ENCODE data around the gene PLAA.

Gene PLAA

DNA sequence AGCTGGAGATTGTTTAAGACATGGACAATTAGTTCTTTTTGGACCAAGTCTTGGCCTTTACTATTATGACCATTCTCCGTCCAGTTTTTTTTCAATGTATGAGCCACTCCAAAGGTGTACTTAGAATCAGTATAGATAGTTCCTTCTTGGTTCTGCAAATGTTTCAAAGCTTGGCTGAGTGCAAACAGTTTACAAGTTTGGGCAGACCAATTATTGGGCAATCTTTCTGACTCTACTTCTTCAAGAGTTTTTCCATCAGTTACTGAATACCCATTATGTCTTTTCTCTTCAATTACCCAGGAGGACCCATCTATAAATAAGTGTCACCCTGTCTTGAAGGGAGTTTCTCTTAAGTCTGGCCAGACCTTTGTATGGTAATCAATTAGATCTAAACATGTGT, 24.7 kb upstream of the PLAA start:
- no peak overlapping the region for H3K4me3 ChIP-seq (replicated peaks; ENCODE audit: low read depth, low read length)
- TF ChIP-seq, protein P1, sequence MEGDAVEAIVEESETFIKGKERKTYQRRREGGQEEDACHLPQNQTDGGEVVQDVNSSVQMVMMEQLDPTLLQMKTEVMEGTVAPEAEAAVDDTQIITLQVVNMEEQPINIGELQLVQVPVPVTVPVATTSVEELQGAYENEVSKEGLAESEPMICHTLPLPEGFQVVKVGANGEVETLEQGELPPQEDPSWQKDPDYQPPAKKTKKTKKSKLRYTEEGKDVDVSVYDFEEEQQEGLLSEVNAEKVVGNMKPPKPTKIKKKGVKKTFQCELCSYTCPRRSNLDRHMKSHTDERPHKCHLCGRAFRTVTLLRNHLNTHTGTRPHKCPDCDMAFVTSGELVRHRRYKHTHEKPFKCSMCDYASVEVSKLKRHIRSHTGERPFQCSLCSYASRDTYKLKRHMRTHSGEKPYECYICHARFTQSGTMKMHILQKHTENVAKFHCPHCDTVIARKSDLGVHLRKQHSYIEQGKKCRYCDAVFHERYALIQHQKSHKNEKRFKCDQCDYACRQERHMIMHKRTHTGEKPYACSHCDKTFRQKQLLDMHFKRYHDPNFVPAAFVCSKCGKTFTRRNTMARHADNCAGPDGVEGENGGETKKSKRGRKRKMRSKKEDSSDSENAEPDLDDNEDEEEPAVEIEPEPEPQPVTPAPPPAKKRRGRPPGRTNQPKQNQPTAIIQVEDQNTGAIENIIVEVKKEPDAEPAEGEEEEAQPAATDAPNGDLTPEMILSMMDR (IDR thresholded peaks at IDR 0.05; ENCODE audit: low read length, missing control alignments), result no peak
- no peak for DNase-seq (ENCODE audit: low read depth)

DNA sequence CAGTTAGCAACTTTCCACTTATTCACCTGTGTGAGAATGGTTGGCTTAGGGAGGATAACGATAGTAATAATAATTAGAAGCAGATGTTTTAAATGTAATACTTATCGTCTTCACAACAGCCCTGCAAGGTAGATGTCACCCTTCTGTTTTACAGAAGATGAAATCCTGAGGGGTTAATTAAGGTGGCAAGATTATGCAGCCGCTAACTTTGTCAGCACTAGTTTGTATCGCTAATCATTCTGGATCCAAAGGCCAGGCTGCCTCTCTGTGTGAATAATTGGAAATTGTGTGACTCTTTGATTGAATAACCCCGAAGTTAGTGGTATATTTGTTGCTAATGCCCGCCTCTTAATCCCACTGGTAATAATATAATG, 9.8 kb upstream of the PLAA start:
- TF ChIP-seq, protein P1 (IDR thresholded peaks at IDR 0.05; ENCODE audit: low read length, missing control alignments), result no peak
- peak overlapping the region; percentile 79 for H3K4me3 ChIP-seq (replicated peaks; ENCODE audit: low read depth, low read length)
- no peak for DNase-seq (ENCODE audit: low read depth)

DNA sequence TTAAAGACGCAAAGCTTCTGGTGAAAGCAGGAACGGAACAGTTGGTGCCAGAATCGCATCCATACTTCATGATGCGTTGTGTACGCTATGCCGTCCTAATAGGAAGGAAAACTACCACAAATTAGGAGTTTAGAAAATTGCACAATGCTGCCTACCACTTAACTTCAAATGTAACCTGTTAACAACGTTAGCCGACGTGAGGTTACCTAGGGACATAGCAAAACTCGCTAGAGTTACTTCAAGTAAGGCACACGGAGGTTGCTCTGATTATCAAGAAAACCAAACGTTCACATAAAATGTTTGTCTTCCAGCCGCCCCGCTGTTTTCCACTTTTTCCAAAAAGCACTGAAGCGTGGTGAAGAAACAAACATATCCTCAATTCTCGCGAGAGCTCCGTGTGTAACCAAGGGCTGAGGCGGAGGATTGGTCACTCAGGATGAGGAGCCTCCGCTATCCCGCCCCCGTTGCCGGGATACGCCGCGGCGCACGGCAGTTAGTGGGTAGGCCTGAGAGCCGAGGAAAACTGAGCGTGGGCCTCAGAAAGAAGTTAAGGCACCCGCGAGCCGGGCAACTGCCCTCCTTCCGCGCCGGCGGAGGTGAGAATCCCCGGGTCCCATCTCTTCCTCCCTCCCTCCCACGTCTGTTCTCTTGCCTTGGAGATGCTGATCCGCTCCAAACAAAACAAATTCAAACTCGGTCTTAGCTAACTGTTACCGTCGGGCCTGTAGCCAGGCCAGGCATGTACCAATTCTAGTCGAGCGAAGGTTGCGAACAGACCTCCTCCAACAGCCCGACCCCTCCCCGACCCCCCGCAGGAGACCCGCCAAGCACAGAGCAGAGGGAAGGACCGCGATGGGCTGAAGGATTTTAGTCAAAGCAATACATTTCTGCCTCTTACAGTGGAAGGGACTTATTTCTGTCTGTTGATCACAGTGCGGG, 9.1 kb upstream of the PLAA start, which contains the start of gene IFT74:
Gene IFT74 (plus strand): TSS at position 492 of the 939 bp plus-strand sequence. CDS start 5,556 bp downstream, outside the sequence.
- H3K4me3 ChIP-seq (replicated peaks; ENCODE audit: low read depth, low read length), result peak within 1 kb of the TSS; percentile 79
- peak; percentile 99 for DNase-seq (ENCODE audit: low read depth)
- TF ChIP-seq, protein P1 (IDR thresholded peaks at IDR 0.05; ENCODE audit: low read length, missing control alignments), result no peak

DNA sequence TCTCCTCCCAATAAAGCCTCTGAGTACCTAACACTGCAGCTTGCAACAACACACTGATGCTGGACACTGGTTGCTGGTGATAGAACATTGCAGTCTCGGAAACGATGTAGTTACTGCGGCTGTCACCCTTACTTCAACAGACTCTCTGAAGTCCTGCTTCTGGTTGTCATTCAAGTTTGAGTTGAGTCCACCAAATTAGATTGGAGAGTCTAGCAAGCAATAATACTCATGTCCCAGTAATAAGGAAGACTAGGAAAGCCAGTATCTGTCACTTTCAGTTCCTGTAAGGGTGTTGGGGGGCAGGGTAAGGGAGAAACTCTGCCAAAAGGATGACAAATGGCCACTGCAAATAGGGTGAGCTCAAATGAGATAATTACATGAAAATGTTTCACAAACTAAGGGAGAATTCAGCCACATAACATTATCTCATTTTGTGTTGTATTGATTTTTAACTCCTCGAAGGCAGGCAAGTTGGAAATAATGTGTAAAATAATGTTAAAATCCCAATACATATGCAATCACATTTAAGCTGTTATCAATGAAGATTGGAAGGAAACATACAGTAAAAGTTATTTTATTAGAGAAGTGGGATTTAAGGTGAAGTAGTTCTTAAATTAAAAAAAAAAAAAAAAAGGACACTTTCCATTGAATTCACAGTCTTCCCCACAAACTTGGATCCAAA, 8.3 kb upstream of the PLAA start:
- no peak for DNase-seq (ENCODE audit: low read depth)
- H3K4me3 ChIP-seq (replicated peaks; ENCODE audit: low read depth, low read length), result peak overlapping the region; percentile 79
- TF ChIP-seq, protein P1 (IDR thresholded peaks at IDR 0.05; ENCODE audit: low read length, missing control alignments), result no peak

DNA sequence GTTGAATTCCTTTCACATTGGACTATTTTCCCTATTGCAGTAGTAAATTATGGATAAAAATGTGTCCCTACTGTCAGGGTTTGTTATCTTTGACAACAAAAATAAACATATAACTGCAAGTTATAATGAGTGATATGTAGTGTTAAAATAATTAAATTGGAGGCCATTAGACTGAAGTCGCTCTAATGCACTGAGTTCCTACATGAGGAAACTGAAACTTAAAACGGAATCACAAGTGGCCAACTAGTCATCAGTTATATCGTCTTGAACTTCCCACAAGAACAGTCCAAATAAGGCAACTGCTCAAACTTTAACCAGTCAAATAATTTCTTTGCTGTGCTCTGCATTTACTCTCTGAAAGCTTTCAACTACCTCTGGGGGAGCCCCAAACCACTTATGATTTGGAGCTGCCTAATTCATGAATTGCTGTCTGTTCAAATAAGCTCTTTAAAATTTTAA, 7.0 kb upstream of the PLAA start:
- no peak overlapping the region for H3K4me3 ChIP-seq (replicated peaks; ENCODE audit: low read depth, low read length)
- TF ChIP-seq, protein P1 (IDR thresholded peaks at IDR 0.05; ENCODE audit: low read length, missing control alignments), result no peak
- DNase-seq (ENCODE audit: low read depth), result peak; percentile 18

DNA sequence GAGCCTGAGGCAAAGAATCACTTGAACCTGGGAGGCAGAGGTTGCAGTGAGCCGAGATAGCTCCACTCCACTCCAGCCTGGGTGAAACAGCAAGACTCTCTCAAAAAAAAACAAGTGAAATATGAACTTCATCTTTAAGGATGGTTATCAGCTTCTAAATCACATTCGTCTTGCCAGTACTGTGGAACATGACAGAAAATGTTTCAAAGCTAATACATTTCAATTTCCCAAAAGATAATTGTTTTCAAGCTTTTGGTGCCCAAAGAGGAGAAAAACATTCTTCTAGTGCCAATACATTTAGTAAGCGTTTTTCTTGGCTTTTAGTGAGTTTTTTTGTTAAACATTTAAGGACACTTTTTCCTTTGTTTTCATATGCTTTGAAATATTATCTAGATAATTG, 4.8 kb upstream of the PLAA start:
- no peak overlapping the region for H3K4me3 ChIP-seq (replicated peaks; ENCODE audit: low read depth, low read length)
- no peak for DNase-seq (ENCODE audit: low read depth)
- TF ChIP-seq, protein P1 (IDR thresholded peaks at IDR 0.05; ENCODE audit: low read length, missing control alignments), result no peak

All from fibroblast of pulmonary artery (primary cell).